Esophagus muscularis mucosa (tissue), 4 donors: ENCODE results near the gene DOK3.

Source experiments
- CTCF ChIP-seq, 3 experiments: fragments of 200-600 bp in 2 of 3; fragments of 450-650 bp in 1 of 3; sonication (generic) in 2 of 3; IDR thresholded peaks; one replicate each; pipeline ENCODE4 v1.5.1; 2017 to 2019; ENCODE audit warnings: antibody characterized with exemption in 3 of 3, mild to moderate bottlenecking in 2 of 3, moderate library complexity in 1 of 3
- EP300 ChIP-seq: sonication (generic); formaldehyde crosslinking; IDR thresholded peaks from one replicate; pipeline ENCODE4 v1.6.1; 2017; ENCODE audit warnings: antibody characterized with exemption
- POLR2AphosphoS5 ChIP-seq, 2 donors: sonication (generic); formaldehyde crosslinking; IDR thresholded peaks; one replicate each; pipeline ENCODE4 v1.6.1; 2017; ENCODE audit warnings: antibody characterized with exemption in 2 of 2

- TF ChIP-seq CTCF (IDR thresholded peaks at IDR 0.05) (no peak), EP300 (no peak), POLR2AphosphoS5 (IDR thresholded peaks at IDR 0.05) (no peak)
Measured at GRCh38 chr5:177519463-177520235, 10.0 kb upstream of the DOK3 start.
